Nephron (organoid): ENCODE data around the gene PRMT9.

Source experiments
- H3K27ac Mint-ChIP-seq, 3 experiments: 2 replicates each; pipeline ENCODE4 v1.8.0; 2020; ENCODE audit warnings: mixed read lengths in 3 of 3, mild to moderate bottlenecking in 2 of 3, moderate library complexity in 1 of 3
- H3K27me3 Mint-ChIP-seq: 2 replicates; pipeline ENCODE4 v1.8.0; 2021; ENCODE audit warnings: low read depth, mild to moderate bottlenecking, moderate library complexity, mixed read lengths
- H3K36me3 Mint-ChIP-seq: 2 replicates; pipeline ENCODE4 v1.8.0; 2020; ENCODE audit warnings: low read depth, mixed read lengths
- H3K4me1 Mint-ChIP-seq: 2 replicates; pipeline ENCODE4 v1.8.0; 2020; ENCODE audit warnings: mixed read lengths
- H3K4me3 Mint-ChIP-seq, 3 experiments: 2 replicates each; pipeline ENCODE4 v1.8.0; 2020; ENCODE audit warnings: mild to moderate bottlenecking in 3 of 3, mixed read lengths in 3 of 3, moderate library complexity in 2 of 3
- H3K9me3 Mint-ChIP-seq: 2 replicates; pipeline ENCODE4 v1.8.0; 2020; ENCODE audit warnings: mixed read lengths
- CTCF ChIP-seq, 3 experiments: fragments of 200-600 bp; sonication (generic); IDR thresholded peaks; one replicate each; pipeline ENCODE4 v1.5.0; 2021; ENCODE audit warnings: antibody characterized with exemption in 3 of 3; ENCODE audit not compliant: unreplicated experiment in 3 of 3

Gene PRMT9

DNA sequence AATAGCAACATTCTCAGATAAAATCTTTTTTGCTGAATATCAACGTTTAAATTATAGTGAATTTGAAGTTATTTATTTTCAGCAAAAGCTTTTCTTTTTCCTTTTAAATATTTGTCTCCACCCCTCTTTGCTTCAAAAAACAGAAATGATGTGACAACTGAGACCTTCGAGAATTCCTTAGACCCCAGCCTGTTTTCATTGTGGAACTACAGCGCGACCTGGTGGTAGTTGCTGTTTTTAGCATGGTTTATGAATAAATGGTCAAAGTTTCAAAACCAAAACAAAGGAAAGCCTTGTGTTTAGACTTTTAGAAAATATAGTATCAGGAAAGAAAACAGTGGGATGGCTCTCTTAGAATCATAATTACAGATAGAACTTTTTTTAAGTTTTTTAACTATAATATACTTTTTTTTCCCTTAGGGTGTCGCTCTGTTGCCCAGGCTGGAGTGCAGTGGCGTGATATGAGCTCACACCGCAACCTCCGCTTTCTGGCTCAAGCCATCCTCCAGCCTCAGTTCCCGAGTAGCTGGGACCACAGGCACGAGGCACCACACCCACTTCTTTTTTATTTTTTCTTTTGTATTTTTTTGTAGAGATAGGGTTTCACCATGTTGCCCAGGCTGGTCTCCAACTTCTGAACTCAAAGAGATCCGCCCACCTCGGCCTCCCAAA is 93.6 kb downstream of the PRMT9 start:
- TF ChIP-seq CTCF (IDR thresholded peaks at IDR 0.05; ENCODE audit: unreplicated experiment in 3 of 3): peak; percentile 77 to 89 (median 86)
- H3K4me1 Mint-ChIP-seq: peaks cover 33% of the 10 kb centered on the region
- no peaks in the 10 kb centered on the region for H3K27me3 Mint-ChIP-seq
- H3K36me3 Mint-ChIP-seq: peaks cover 6% of the 10 kb centered on the region
- H3K4me3 Mint-ChIP-seq: peak overlapping the region in 1 of 3 experiments; percentile 10
- peak overlapping the region; percentile 23 to 58 (median 41) for H3K27ac Mint-ChIP-seq
- H3K9me3 Mint-ChIP-seq: peaks cover 5% of the 10 kb centered on the region

GRCh38 chr4:147589586-147589985 is 94.4 kb downstream of the PRMT9 start:
- no peaks in the 10 kb centered on the region for H3K27me3 Mint-ChIP-seq
- peak overlapping the region; percentile 41 to 81 (median 58) for H3K27ac Mint-ChIP-seq
- H3K9me3 Mint-ChIP-seq: peaks cover 9% of the 10 kb centered on the region
- peaks cover 33% of the 10 kb centered on the region for H3K4me1 Mint-ChIP-seq
- peaks cover 10% of the 10 kb centered on the region for H3K36me3 Mint-ChIP-seq
- H3K4me3 Mint-ChIP-seq: no peak overlapping the region
- TF ChIP-seq CTCF (IDR thresholded peaks at IDR 0.05; ENCODE audit: unreplicated experiment in 3 of 3): no peak
